SK-N-SH (cell line): ENCODE measurements around the gene NFIX. TPM values are rescaled to one million over a fixed set of nuclear protein-coding genes. Genes with fewer than 3 reads are reported as not detected.

Experiments
- CTCF ChIA-PET: fragments of 300-600, 350-600 bp; formaldehyde crosslinking; extraction: SDS; loops from one replicate; lab custom pipeline; 2021; lab: Yijun Ruan, JAX
- POLR2A ChIA-PET: fragments of 350-600 bp; sonication (Branson Sonifier 250); formaldehyde crosslinking; extraction: SDS; loops from one replicate; lab custom pipeline; 2020; ENCODE audit warnings: antibody characterized with exemption, inconsistent platforms; lab: Yijun Ruan, JAX
- DNase-seq: peaks from one replicate; pipeline ENCODE4 v3.0.0; 2012
- H2AFZ ChIP-seq: fragments of 200-600 bp; sonication (generic); 2 replicates; pipeline ENCODE4 v1.8.1; 2016; ENCODE audit warnings: antibody characterized with exemption, mild to moderate bottlenecking, low read depth
- H3F3A ChIP-seq: fragments of 200-600 bp; sonication (generic); replicated peaks from 2 replicates; pipeline ENCODE3; 2016; ENCODE audit warnings: antibody characterized with exemption, mild to moderate bottlenecking; ENCODE audit not compliant: insufficient read depth
- H3K27ac ChIP-seq, 2 experiments: fragments of 200-500 bp in 1 of 2; fragments of 200-600 bp in 1 of 2; sonication (Bioruptor generic) in 1 of 2; sonication (generic), shearing (Covaris generic) in 1 of 2; 2 replicates each; pipeline versions ENCODE4 v1.5.1 to v1.6.1; 2014 to 2016; ENCODE audit warnings: low read depth in 2 of 2, inconsistent platforms in 1 of 2, low read length in 1 of 2, mild to moderate bottlenecking in 1 of 2, mixed read lengths in 1 of 2
- H3K27me3 ChIP-seq: fragments of 200-600 bp; sonication (generic), shearing (Covaris generic); 2 replicates; pipeline ENCODE4 v1.6.1; 2016; ENCODE audit warnings: mixed run types; ENCODE audit not compliant: insufficient read depth
- H3K36me3 ChIP-seq, 2 experiments: fragments of 200-500 bp in 1 of 2; fragments of 200-600 bp in 1 of 2; sonication (Bioruptor generic) in 1 of 2; sonication (generic) in 1 of 2; replicated peaks in 1 of 2; 2 replicates each; pipeline versions ENCODE3 to v1.5.1; 2014 to 2016; ENCODE audit warnings: low read length in 1 of 2, mild to moderate bottlenecking in 1 of 2; ENCODE audit not compliant: insufficient read depth in 2 of 2, control insufficient read depth in 1 of 2
- H3K4me1 ChIP-seq, 2 experiments: fragments of 200-500 bp in 1 of 2; fragments of 200-600 bp in 1 of 2; sonication (Bioruptor generic) in 1 of 2; sonication (generic), shearing (Covaris generic) in 1 of 2; 2 replicates each; pipeline versions ENCODE4 v1.5.1 to v1.6.1; 2014 to 2016; ENCODE audit warnings: low read depth in 1 of 2, low read length in 1 of 2, mixed run types in 1 of 2; ENCODE audit not compliant: insufficient read depth in 2 of 2, control insufficient read depth in 1 of 2
- H3K4me2 ChIP-seq: fragments of 200-600 bp; sonication (generic), shearing (Covaris generic); 2 replicates; pipeline ENCODE4 v1.6.1; 2017; ENCODE audit warnings: mixed run types
- H3K4me3 ChIP-seq, 2 experiments: fragments of 200-500 bp in 1 of 2; fragments of 200-600 bp in 1 of 2; sonication (Bioruptor generic) in 1 of 2; sonication (generic), shearing (Covaris generic) in 1 of 2; 2 replicates each; pipeline versions ENCODE4 v1.5.1 to v1.8.1; 2014 to 2016; ENCODE audit warnings: low read depth in 2 of 2, inconsistent platforms in 1 of 2, low read length in 1 of 2, mild to moderate bottlenecking in 1 of 2, mixed read lengths in 1 of 2, moderate library complexity in 1 of 2
- H3K79me2 ChIP-seq: fragments of 200-600 bp; sonication (generic); 2 replicates; pipeline ENCODE4 v1.8.1; 2017; ENCODE audit warnings: mild to moderate bottlenecking; ENCODE audit not compliant: insufficient read depth
- H3K9ac ChIP-seq: fragments of 200-600 bp; sonication (generic); 2 replicates; pipeline ENCODE4 v1.6.1; 2017; ENCODE audit warnings: mixed run types
- H3K9me2 ChIP-seq: fragments of 200-600 bp; sonication (generic); 2 replicates; pipeline ENCODE4 v1.6.1; 2017; ENCODE audit warnings: mixed run types
- H3K9me3 ChIP-seq: fragments of 200-600 bp; sonication (generic); 2 replicates; pipeline ENCODE4 v1.6.1; 2017; ENCODE audit warnings: mixed run types, mild to moderate bottlenecking, moderate library complexity
- H4K20me1 ChIP-seq: fragments of 200-600 bp; sonication (generic); 2 replicates; pipeline ENCODE4 v1.6.1; 2017; ENCODE audit warnings: mild to moderate bottlenecking, mixed run types; ENCODE audit not compliant: insufficient read depth
- ELF1 ChIP-seq: IDR thresholded peaks from 2 replicates; pipeline ENCODE4 v1.4.0; 2012
- EP300 ChIP-seq, 2 experiments: IDR thresholded peaks; 2 replicates each; pipeline versions ENCODE4 v1.4.0 to v1.6.1; 2012; ENCODE audit warnings: borderline replicate concordance in 1 of 2, low read depth in 1 of 2, low read length in 1 of 2
- EZH2phosphoT487 ChIP-seq: fragments of 200-600 bp; sonication (generic); IDR thresholded peaks from 2 replicates; pipeline ENCODE4 v1.6.1; 2017; ENCODE audit warnings: low read depth, mixed run types, mild to moderate bottlenecking, antibody characterized with exemption, moderate library complexity, borderline replicate concordance
- FOSL2 ChIP-seq: IDR thresholded peaks from 2 replicates; pipeline ENCODE4 v1.4.0; 2012; ENCODE audit warnings: low read depth, mild to moderate bottlenecking, moderate library complexity, borderline replicate concordance
- FOXJ3 ChIP-seq: sonication (generic); formaldehyde crosslinking; IDR thresholded peaks from 2 replicates; pipeline ENCODE4 v1.5.1; 2020; ENCODE audit warnings: mild to moderate bottlenecking, missing genetic modification reagents
- GABPA ChIP-seq: IDR thresholded peaks from 2 replicates; pipeline ENCODE4 v1.4.0; 2012; ENCODE audit warnings: low read depth, mild to moderate bottlenecking
- JUND ChIP-seq: IDR thresholded peaks from 2 replicates; pipeline ENCODE4 v1.4.0; 2012
- MEF2A ChIP-seq: IDR thresholded peaks from 2 replicates; pipeline ENCODE4 v1.4.0; 2012; ENCODE audit warnings: low read depth, borderline replicate concordance
- NFIC ChIP-seq: IDR thresholded peaks from 2 replicates; pipeline ENCODE4 v1.4.0; 2012; ENCODE audit warnings: borderline replicate concordance
- NRF1 ChIP-seq: IDR thresholded peaks from 2 replicates; pipeline ENCODE4 v1.6.1; 2012; ENCODE audit warnings: low read depth, mild to moderate bottlenecking, low read length
- POLR2AphosphoS5 ChIP-seq: IDR thresholded peaks from 2 replicates; pipeline ENCODE4 v1.6.1; 2012; ENCODE audit warnings: low read depth, low read length
- RFX5 ChIP-seq: IDR thresholded peaks from 2 replicates; pipeline ENCODE4 v1.6.1; 2012; ENCODE audit warnings: mild to moderate bottlenecking, improper control_type of control experiment, low read length
- RXRA ChIP-seq: IDR thresholded peaks from 2 replicates; pipeline ENCODE4 v1.4.0; 2012; ENCODE audit warnings: low read depth, mild to moderate bottlenecking, borderline replicate concordance
- SIN3A ChIP-seq: IDR thresholded peaks from 2 replicates; pipeline ENCODE4 v1.6.1; 2012; ENCODE audit warnings: low read depth, mild to moderate bottlenecking, low read length, moderate library complexity, borderline replicate concordance
- TCF12 ChIP-seq: IDR thresholded peaks from 2 replicates; pipeline ENCODE4 v1.4.0; 2012
- TEAD4 ChIP-seq: IDR thresholded peaks from 2 replicates; pipeline ENCODE4 v1.4.0; 2012; ENCODE audit warnings: mild to moderate bottlenecking, borderline replicate concordance; ENCODE audit not compliant: insufficient read depth
- YY1 ChIP-seq: IDR thresholded peaks from 2 replicates; pipeline ENCODE4 v1.4.0; 2012; ENCODE audit warnings: low read depth, mild to moderate bottlenecking
- WGBS: methylation state at CpG from one replicate; pipeline ENCODE4 v1.1.6; 2017; ENCODE audit warnings: low lambda C conversion rate; 5-methylcytosine and 5-hydroxymethylcytosine counted together
- polyA plus RNA-seq, 3 experiments: library from polyadenylated mRNA; depleted of rRNA; stranded (reverse); fragments of >200 nt; gene quantifications; 2 replicates each; pipeline ENCODE4 v1.2.3, GENCODE V29; 2012
- TF ChIP-seq, protein P1 (sequence below): IDR thresholded peaks from 2 replicates; pipeline ENCODE4 v1.4.0; 2012; ENCODE audit warnings: low read depth
- TF ChIP-seq, protein P2 (sequence below): IDR thresholded peaks from 2 replicates; pipeline ENCODE4 v1.4.0; 2012; ENCODE audit warnings: low read depth, borderline replicate concordance
- TF ChIP-seq, protein P3 (sequence below): fragments of 150-350 bp; IDR thresholded peaks from 2 replicates; pipeline ENCODE4 v1.6.1; 2017; ENCODE audit warnings: antibody characterized with exemption, low read length, low read depth, borderline replicate concordance
- TF ChIP-seq, protein P4 (sequence below): IDR thresholded peaks from 2 replicates; pipeline ENCODE4; 2012

Gene NFIX
- polyA plus RNA-seq, 1 of the 3 experiments (the other 2 are of a cell fraction) = 14.8 TPM

GRCh38 chr19:13037161-13037560 lies 41.9 kb downstream of the NFIX start:
- Histone ChIP-seq H3K4me2 (peak overlapping the region; percentile 41; the same call in 1 of the 2 replicates), H3K27me3 (no peaks in the 10 kb centered on the region), H3K79me2 (peaks cover 91% of the 10 kb centered on the region), H3F3A (peaks cover 5% of the 10 kb centered on the region), H3K9me3 (no peaks in the 10 kb centered on the region), H4K20me1 (no peaks in the 10 kb centered on the region; the same call in 1 of the 2 replicates), H3K9me2 (no peaks in the 10 kb centered on the region), H3K4me3 (no peak overlapping the region), H3K27ac (peak overlapping the region; percentile 62 to 71), H3K4me1 (peaks cover 54 to 60% of the 10 kb centered on the region in 2 experiments), H3K36me3 (peaks cover 8 to 14% of the 10 kb centered on the region in 2 experiments), H2AFZ (no peak overlapping the region), H3K9ac (peak overlapping the region; percentile 9; the same call in 1 of the 2 replicates)
- WGBS = 35% methylated on average over 7 of the region's 7 CpGs
- ChIA-PET POLR2A (no interaction called here), CTCF (interaction anchor here (1.4 to 1.7 kb wide), 4 partner anchors 24 to 72 kb away, joined by 3 to 10 read pairs (median 6); no protein-coding TSS in a partner anchor)
- no peak for TF ChIP-seq EZH2phosphoT487
- peak; percentile 78; the same call in 1 of the 2 replicates for TF ChIP-seq YY1
- TF ChIP-seq FOXJ3 (CRISPR knock-in tag) = no peak
- peak; percentile 45; the same call in 1 of the 2 replicates for TF ChIP-seq GABPA
- no peak for TF ChIP-seq POLR2AphosphoS5
- TF ChIP-seq FOSL2 = peak; percentile 72; the same call in 1 of the 2 replicates
- TF ChIP-seq EP300 (IDR thresholded peaks at IDR 0.05; ENCODE audit: borderline replicate concordance in 1 of 2, low read depth in 1 of 2, low read length in 1 of 2) = peak in 1 of 2 experiments; percentile 7; a peak in 1 of 4 replicates
- TF ChIP-seq, protein P1, sequence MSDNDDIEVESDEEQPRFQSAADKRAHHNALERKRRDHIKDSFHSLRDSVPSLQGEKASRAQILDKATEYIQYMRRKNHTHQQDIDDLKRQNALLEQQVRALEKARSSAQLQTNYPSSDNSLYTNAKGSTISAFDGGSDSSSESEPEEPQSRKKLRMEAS = peak; percentile 96
- peak; percentile 34; the same call in 1 of the 2 replicates for TF ChIP-seq TCF12
- TF ChIP-seq, protein P2, sequence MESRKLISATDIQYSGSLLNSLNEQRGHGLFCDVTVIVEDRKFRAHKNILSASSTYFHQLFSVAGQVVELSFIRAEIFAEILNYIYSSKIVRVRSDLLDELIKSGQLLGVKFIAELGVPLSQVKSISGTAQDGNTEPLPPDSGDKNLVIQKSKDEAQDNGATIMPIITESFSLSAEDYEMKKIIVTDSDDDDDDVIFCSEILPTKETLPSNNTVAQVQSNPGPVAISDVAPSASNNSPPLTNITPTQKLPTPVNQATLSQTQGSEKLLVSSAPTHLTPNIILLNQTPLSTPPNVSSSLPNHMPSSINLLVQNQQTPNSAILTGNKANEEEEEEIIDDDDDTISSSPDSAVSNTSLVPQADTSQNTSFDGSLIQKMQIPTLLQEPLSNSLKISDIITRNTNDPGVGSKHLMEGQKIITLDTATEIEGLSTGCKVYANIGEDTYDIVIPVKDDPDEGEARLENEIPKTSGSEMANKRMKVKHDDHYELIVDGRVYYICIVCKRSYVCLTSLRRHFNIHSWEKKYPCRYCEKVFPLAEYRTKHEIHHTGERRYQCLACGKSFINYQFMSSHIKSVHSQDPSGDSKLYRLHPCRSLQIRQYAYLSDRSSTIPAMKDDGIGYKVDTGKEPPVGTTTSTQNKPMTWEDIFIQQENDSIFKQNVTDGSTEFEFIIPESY = peak; percentile 82
- TF ChIP-seq, protein P3, sequence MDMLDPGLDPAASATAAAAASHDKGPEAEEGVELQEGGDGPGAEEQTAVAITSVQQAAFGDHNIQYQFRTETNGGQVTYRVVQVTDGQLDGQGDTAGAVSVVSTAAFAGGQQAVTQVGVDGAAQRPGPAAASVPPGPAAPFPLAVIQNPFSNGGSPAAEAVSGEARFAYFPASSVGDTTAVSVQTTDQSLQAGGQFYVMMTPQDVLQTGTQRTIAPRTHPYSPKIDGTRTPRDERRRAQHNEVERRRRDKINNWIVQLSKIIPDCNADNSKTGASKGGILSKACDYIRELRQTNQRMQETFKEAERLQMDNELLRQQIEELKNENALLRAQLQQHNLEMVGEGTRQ = no peak
- TF ChIP-seq TEAD4 = peak; percentile 67; the same call in 1 of the 2 replicates
- no peak for TF ChIP-seq MEF2A
- no peak for TF ChIP-seq SIN3A
- TF ChIP-seq NFIC = no peak
- peak; percentile 67; the same call in 1 of the 2 replicates for TF ChIP-seq JUND
- TF ChIP-seq, protein P4, sequence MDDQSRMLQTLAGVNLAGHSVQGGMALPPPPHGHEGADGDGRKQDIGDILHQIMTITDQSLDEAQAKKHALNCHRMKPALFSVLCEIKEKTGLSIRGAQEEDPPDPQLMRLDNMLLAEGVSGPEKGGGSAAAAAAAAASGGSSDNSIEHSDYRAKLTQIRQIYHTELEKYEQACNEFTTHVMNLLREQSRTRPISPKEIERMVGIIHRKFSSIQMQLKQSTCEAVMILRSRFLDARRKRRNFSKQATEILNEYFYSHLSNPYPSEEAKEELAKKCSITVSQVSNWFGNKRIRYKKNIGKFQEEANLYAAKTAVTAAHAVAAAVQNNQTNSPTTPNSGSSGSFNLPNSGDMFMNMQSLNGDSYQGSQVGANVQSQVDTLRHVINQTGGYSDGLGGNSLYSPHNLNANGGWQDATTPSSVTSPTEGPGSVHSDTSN = no peak
- no peak for TF ChIP-seq ELF1
- TF ChIP-seq RXRA = no peak
- TF ChIP-seq RFX5 = no peak
- TF ChIP-seq NRF1 = no peak
- no peak for DNase-seq
